Kidney (tissue), 14 donors: Measurements from ENCODE around the gene OR52N4. TPM values are rescaled to one million over a fixed set of nuclear protein-coding genes. Genes with fewer than 3 reads are reported as not detected.

Experiments
- DNase-seq, 5 donors: peaks; one replicate each; pipeline ENCODE4 v3.0.0-alpha.2; 2013 to 2020
- FAIRE-seq: peaks from 2 replicates; lab custom pipeline; 2012; peaks lifted over from hg19 to GRCh38; lab: Jason Lieb, UNC
- H3K27ac ChIP-seq, 2 donors: one replicate each; pipeline ENCODE4 v1.7.0; 2013; ENCODE audit warnings: low read depth in 2 of 2, low read length in 2 of 2, inconsistent platforms in 1 of 2
- H3K27me3 ChIP-seq: one replicate; pipeline ENCODE4 v1.7.1; 2013; ENCODE audit warnings: low read length, inconsistent platforms; ENCODE audit not compliant: control insufficient read depth, insufficient read depth
- H3K36me3 ChIP-seq, 3 donors: one replicate each; pipeline versions ENCODE4 v1.7.0 to v1.7.1; 2013; ENCODE audit warnings: low read length in 3 of 3, control low read depth in 1 of 3, inconsistent platforms in 1 of 3; ENCODE audit not compliant: insufficient read depth in 3 of 3, control insufficient read depth in 2 of 3
- H3K4me1 ChIP-seq, 3 donors: one replicate each; pipeline versions ENCODE4 v1.7.0 to v1.7.1; 2013; ENCODE audit warnings: low read length in 3 of 3, inconsistent platforms in 1 of 3, low read depth in 1 of 3; ENCODE audit not compliant: control insufficient read depth in 2 of 3, insufficient read depth in 2 of 3
- H3K4me3 ChIP-seq, 3 donors: one replicate each; pipeline versions ENCODE4 v1.7.0 to v1.8.1; 2013; ENCODE audit warnings: low read length in 3 of 3, control low read depth in 1 of 3, inconsistent platforms in 1 of 3
- H3K9ac ChIP-seq, 3 donors: one replicate each; pipeline versions ENCODE4 v1.7.0 to v1.7.1; 2013; ENCODE audit warnings: low read length in 3 of 3, control low read depth in 1 of 3, inconsistent platforms in 1 of 3
- H3K9me3 ChIP-seq, 3 donors: one replicate each; pipeline versions ENCODE4 v1.7.0 to v1.7.1; 2013; ENCODE audit warnings: low read length in 3 of 3, control low read depth in 1 of 3, inconsistent platforms in 1 of 3; ENCODE audit not compliant: control insufficient read depth in 2 of 3, insufficient read depth in 1 of 3
- CTCF ChIP-seq: IDR thresholded peaks from 3 replicates; pipeline ENCODE4 v1.5.1; 2012; ENCODE audit warnings: mild to moderate bottlenecking, moderate library complexity, borderline replicate concordance; ENCODE audit not compliant: insufficient read depth; ENCODE audit errors: extremely low read depth
- intact Hi-C: fragments of 100-400 bp; cut with DNase I; formaldehyde crosslinking; loops from one replicate; pipeline ENCODE4 v1.11.1; 2022
- polyA plus RNA-seq: library from polyadenylated mRNA; stranded (reverse); fragments of 350-450 nt; fragmentation: Illumina TruSeq; extraction: RNeasy Lipid Tissue Mini Kit (QIAGEN cat#74804); gene quantifications from one replicate; pipeline ENCODE4 v1.2.3, GENCODE V29; 2014; ENCODE audit warnings: low read depth, low replicate concordance; ENCODE audit not compliant: insufficient read depth
- total RNA-seq: library from RNA; stranded (reverse); fragmentation: NEBNext Ultra II Directional; extraction: Animal tissue kit (Norgen Biotek cat#: 25700); gene quantifications from one replicate; pipeline ENCODE4 v1.2.1, GENCODE V29; 2021
- donor health status: control.
- donor health status: control.
- donor health status: control.
- donor health status: control.
- donor health status: control.
- donor health status: DM: yes; HTN: yes; CAD: no.
- donor health status: Normal renal cell carcinoma (clear cell type).

OR52N4 gene
- total and polyA plus RNA-seq, 2 donors from 2014 or later, result 0.60 TPM; not detected in 1

- Histone ChIP-seq H3K9ac (no peak overlapping the region), H3K4me1 (peaks cover 0 to 6% (median 4%) of the 10 kb centered on the region in 3 donors), H3K36me3 (no peaks in the 10 kb centered on the region), H3K27me3 (no peaks in the 10 kb centered on the region), H3K9me3 (no peaks in the 10 kb centered on the region), H3K27ac (no peak overlapping the region), H3K4me3 (no peak overlapping the region)
- no peak for DNase-seq
- intact Hi-C loops, result no loop called here
- TF ChIP-seq CTCF, result no peak
- no peak for FAIRE-seq
These were observed 49.9 kb downstream of the OR52N4 start for GRCh38 chr11:5803982-5804381.

Other genes starting within 250 kb of the OR52N4 start
- gene UBQLN3, start 244.3 kb upstream of the OR52N4 start, total RNA-seq, result 0.35 TPM
- gene UBQLN3, start 244.3 kb upstream of the OR52N4 start, polyA plus RNA-seq, result not detected
- gene UBQLNL, start 237.5 kb upstream of the OR52N4 start, total RNA-seq, result 0.69 TPM
- 0.32 TPM for gene UBQLNL, start 237.5 kb upstream of the OR52N4 start, polyA plus RNA-seq
- 0.57 TPM for gene OR52H1, start 205.7 kb upstream of the OR52N4 start, total RNA-seq
- not detected for gene OR52H1, start 205.7 kb upstream of the OR52N4 start, polyA plus RNA-seq
- not detected for gene OR52B6, start 173.4 kb upstream of the OR52N4 start, total RNA-seq
- gene OR52B6, start 173.4 kb upstream of the OR52N4 start, polyA plus RNA-seq, result not detected
- 6.5 TPM for gene TRIM6, start 157.6 kb upstream of the OR52N4 start, total RNA-seq
- 7.4 TPM for gene TRIM6, start 157.6 kb upstream of the OR52N4 start, polyA plus RNA-seq
- 6.7 TPM for gene TRIM34, start 129.2 kb upstream of the OR52N4 start, total RNA-seq
- gene TRIM34, start 129.2 kb upstream of the OR52N4 start, polyA plus RNA-seq, result 5.9 TPM
- 27.7 TPM for gene TRIM5, start 69.2 kb upstream of the OR52N4 start, total RNA-seq
- 11.2 TPM for gene TRIM5, start 69.2 kb upstream of the OR52N4 start, polyA plus RNA-seq
- gene TRIM22, start 64.5 kb upstream of the OR52N4 start, total RNA-seq, result 80.9 TPM
- gene TRIM22, start 64.5 kb upstream of the OR52N4 start, polyA plus RNA-seq, result 11.5 TPM
- 0.28 TPM for gene OR56B1, start 17.8 kb upstream of the OR52N4 start, total RNA-seq
- not detected for gene OR56B1, start 17.8 kb upstream of the OR52N4 start, polyA plus RNA-seq
- not detected for gene OR52N5, start 29.1 kb downstream of the OR52N4 start, total RNA-seq
- gene OR52N5, start 29.1 kb downstream of the OR52N4 start, polyA plus RNA-seq, result not detected
- gene OR52N1, start 37.0 kb downstream of the OR52N4 start, total RNA-seq, result not detected
- gene OR52N1, start 37.0 kb downstream of the OR52N4 start, polyA plus RNA-seq, result not detected
- gene OR52N2, start 54.7 kb downstream of the OR52N4 start, total RNA-seq, result not detected
- not detected for gene OR52N2, start 54.7 kb downstream of the OR52N4 start, polyA plus RNA-seq
- gene OR52E6, start 87.7 kb downstream of the OR52N4 start, total RNA-seq, result not detected
- gene OR52E6, start 87.7 kb downstream of the OR52N4 start, polyA plus RNA-seq, result not detected
- gene OR52E8, start 103.4 kb downstream of the OR52N4 start, total RNA-seq, result 0.25 TPM
- not detected for gene OR52E8, start 103.4 kb downstream of the OR52N4 start, polyA plus RNA-seq
- not detected for gene OR52E4, start 126.4 kb downstream of the OR52N4 start, total RNA-seq
- not detected for gene OR52E4, start 126.4 kb downstream of the OR52N4 start, polyA plus RNA-seq
- gene OR52E5, start 139.0 kb downstream of the OR52N4 start, total RNA-seq, result not detected
- gene OR52E5, start 139.0 kb downstream of the OR52N4 start, polyA plus RNA-seq, result not detected
- gene OR56A3, start 188.0 kb downstream of the OR52N4 start, total RNA-seq, result not detected
- not detected for gene OR56A3, start 188.0 kb downstream of the OR52N4 start, polyA plus RNA-seq
- gene OR56A5, start 214.3 kb downstream of the OR52N4 start, total RNA-seq, result not detected
- gene OR56A5, start 214.3 kb downstream of the OR52N4 start, polyA plus RNA-seq, result not detected
- gene OR52L1, start 232.7 kb downstream of the OR52N4 start, total RNA-seq, result not detected
- gene OR52L1, start 232.7 kb downstream of the OR52N4 start, polyA plus RNA-seq, result not detected